Muscle of leg (tissue), 11 donors: ENCODE data around the gene SECISBP2L. TPM values are rescaled to one million over a fixed set of nuclear protein-coding genes. Genes with fewer than 3 reads are reported as not detected.
"Not testable (repeated sequence)": the region's sequence is repeated elsewhere in the genome, so short reads cannot be mapped to it uniquely, and the experiment has no call there.

Experiments
- DNase-seq: peaks from one replicate; pipeline ENCODE4 v3.0.0; 2013
- H3K27ac ChIP-seq: one replicate; pipeline ENCODE4 v1.5.1; 2013; ENCODE audit warnings: mild to moderate bottlenecking, low read length, control low read depth
- H3K27me3 ChIP-seq: one replicate; pipeline ENCODE4 v1.6.1; 2013; ENCODE audit warnings: low read length; ENCODE audit not compliant: control insufficient read depth, insufficient read depth
- H3K36me3 ChIP-seq: one replicate; pipeline ENCODE4 v1.6.1; 2013; ENCODE audit warnings: low read length; ENCODE audit not compliant: control insufficient read depth, insufficient read depth
- H3K4me1 ChIP-seq: one replicate; pipeline ENCODE4 v1.6.1; 2013; ENCODE audit warnings: low read length; ENCODE audit not compliant: control insufficient read depth, insufficient read depth
- H3K4me3 ChIP-seq: one replicate; pipeline ENCODE4 v1.5.1; 2013; ENCODE audit warnings: low read length, control low read depth
- H3K9me3 ChIP-seq: replicated peaks from 2 replicates; pipeline ENCODE4 v1.6.1; 2013; ENCODE audit warnings: low read depth, low read length; ENCODE audit not compliant: control insufficient read depth
- WGBS: methylation state at CpG from one replicate; pipeline ENCODE4 v1.1.5; 2013; ENCODE audit warnings: missing lambda C conversion rate; ENCODE audit not compliant: insufficient coverage; 5-methylcytosine and 5-hydroxymethylcytosine counted together
- polyA plus RNA-seq, 8 donors: library from polyadenylated mRNA; unstranded; fragments of 120-200 nt; gene quantifications; one replicate each; pipeline versions ENCODE4 v1.2.1 to v1.2.3, GENCODE V29; 2013; ENCODE audit warnings: inconsistent platforms in 1 of 8, low replicate concordance in 1 of 8; ENCODE audit not compliant: insufficient read length in 8 of 8, insufficient read depth in 1 of 8
- total RNA-seq: library from RNA; stranded (reverse); fragments of 120-200 nt; gene quantifications from one replicate; pipeline ENCODE4 v1.2.4, GENCODE V29; 2013

The SECISBP2L gene
- total and polyA plus RNA-seq, 9 donors, result 18.3 to 35.2 (median 24.2) TPM

- no peaks in the 10 kb centered on the region for H3K9me3 ChIP-seq
- peaks cover 4% of the 10 kb centered on the region for H3K27me3 ChIP-seq
- no peak overlapping the region for H3K4me3 ChIP-seq
- WGBS, result 80% methylated on average over 4 of the region's 7 CpGs
- H3K4me1 ChIP-seq, result peaks cover 6% of the 10 kb centered on the region
- DNase-seq, result peak; percentile 63
- peaks cover 7% of the 10 kb centered on the region for H3K36me3 ChIP-seq
- H3K27ac ChIP-seq, result peak overlapping the region; percentile 72
These were observed 62.1 kb downstream of the SECISBP2L start for GRCh38 chr15:48984021-48984710.

- H3K4me3 ChIP-seq, result no peak overlapping the region
- H3K36me3 ChIP-seq, result peaks cover 6% of the 10 kb centered on the region
- H3K27ac ChIP-seq, result no peak overlapping the region
- WGBS, result 91% methylated on average over 3 of the region's 5 CpGs
- H3K27me3 ChIP-seq, result peaks cover 4% of the 10 kb centered on the region
- H3K4me1 ChIP-seq, result peaks cover 6% of the 10 kb centered on the region
- DNase-seq, result no peak
- H3K9me3 ChIP-seq, result no peaks in the 10 kb centered on the region
These were observed 62.9 kb downstream of the SECISBP2L start for GRCh38 chr15:48983300-48983699.

DNA sequence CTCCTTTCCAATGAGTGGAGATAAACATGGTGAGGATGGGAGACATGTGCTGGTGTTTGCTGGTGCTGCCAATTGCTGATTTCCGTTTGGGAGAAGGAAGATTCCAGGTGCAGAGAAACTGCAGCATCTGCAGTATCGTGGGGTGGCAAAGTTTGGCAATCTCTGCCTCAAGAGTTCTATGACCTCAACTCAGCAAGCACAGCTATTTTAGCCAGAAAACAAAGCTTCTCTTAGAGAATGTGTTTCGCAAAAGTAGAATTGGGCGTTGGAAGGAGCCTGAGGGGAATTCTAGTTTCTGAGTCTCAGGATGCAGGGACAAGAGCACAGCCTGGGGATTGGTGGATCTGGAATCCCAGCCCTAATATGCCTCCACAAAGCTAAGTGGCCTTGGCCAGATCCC lies 64.3 kb downstream of the SECISBP2L start:
- Histone ChIP-seq H3K27ac (no peak overlapping the region), H3K36me3 (no peaks in the 10 kb centered on the region), H3K9me3 (no peaks in the 10 kb centered on the region), H3K4me3 (no peak overlapping the region), H3K4me1 (peaks cover 6% of the 10 kb centered on the region), H3K27me3 (peaks cover 4% of the 10 kb centered on the region)
- no peak for DNase-seq
- 40% methylated on average over 2 of the region's 4 CpGs for WGBS

DNA sequence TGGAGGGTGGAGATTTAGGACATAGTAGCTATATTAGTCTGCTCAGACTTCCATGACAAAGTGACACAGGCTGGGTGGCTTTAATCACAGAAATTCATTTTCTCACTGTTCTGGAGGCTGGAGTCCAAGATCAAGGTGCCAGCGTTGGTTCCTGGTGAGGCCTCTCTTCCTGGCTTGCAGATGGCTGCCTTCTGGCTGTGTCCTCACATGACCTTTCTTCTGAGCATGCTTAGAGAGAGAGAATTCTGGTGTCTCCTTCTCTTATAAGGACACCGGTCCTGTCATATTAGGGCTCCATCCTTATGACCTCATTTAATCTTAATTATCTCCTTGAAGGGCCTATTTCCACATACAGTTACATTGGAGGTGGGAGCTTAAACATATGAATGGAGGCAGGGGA lies 67.6 kb downstream of the SECISBP2L start:
- Histone ChIP-seq H3K9me3 (no peaks in the 10 kb centered on the region), H3K4me3 (no peak overlapping the region), H3K27me3 (peaks cover 6% of the 10 kb centered on the region), H3K36me3 (no peaks in the 10 kb centered on the region), H3K4me1 (peaks cover 4% of the 10 kb centered on the region), H3K27ac (no peak overlapping the region)
- WGBS, result 67% methylated on average over 1 of the region's 2 CpGs
- DNase-seq, result no peak

- WGBS, result 60% methylated on average over 8 of the region's 17 CpGs
These were observed 69.7 kb downstream of the SECISBP2L start for GRCh38 chr15:48976444-48977088.

DNA sequence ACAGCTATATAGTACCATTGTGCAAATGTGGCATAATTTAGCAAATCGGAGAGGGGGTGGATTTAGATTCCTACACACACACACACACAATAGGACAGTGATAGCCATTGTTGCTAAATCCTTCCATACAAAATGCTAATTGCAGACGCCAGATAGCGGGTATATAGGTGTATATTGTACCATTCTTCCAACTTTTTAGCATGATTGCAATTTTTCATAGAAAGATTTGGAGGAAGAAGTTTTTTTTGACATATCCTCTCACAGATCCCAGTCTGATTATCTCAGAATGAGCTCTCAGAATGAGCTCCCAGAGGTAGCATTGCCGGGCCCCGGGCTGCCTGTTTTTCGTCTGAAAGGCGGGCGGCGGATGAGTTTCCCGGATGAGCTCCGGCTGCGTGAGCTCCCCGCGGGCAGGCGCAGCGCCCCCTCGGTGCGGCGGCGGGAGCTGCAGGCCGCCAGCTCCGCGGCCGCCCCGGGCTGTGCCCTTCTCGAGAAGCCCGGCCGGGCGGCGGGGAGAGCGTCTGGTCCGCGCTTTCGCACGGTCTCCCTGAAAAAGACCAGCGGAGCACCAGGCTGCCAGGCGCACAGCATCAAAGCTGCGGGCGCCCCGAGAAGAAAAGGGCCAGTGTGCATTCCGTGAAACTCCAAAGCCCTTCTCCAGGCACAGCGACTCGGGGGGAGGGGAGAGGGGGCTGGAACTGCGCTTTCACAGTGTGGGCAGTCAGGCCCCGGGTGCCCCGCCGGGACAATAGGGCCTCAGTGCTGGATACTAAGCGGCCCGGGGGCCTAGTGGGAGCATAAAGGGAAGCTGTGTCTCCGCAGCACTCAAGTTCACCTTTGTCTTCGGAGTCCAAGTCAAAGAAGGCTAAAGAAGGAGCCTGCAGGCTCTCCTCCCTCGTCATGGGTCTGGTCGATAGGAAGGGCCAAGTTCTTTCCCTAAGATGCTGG lies 70.5 kb downstream of the SECISBP2L start:
- Histone ChIP-seq H3K4me3 (peak overlapping the region; percentile 46), H3K4me1 (peaks cover 4% of the 10 kb centered on the region), H3K27ac (peak overlapping the region; percentile 75), H3K9me3 (no peaks in the 10 kb centered on the region), H3K36me3 (no peaks in the 10 kb centered on the region), H3K27me3 (peaks cover 2% of the 10 kb centered on the region)
- 2% methylated on average over 48 of the region's 53 CpGs for WGBS
- peak; percentile 91 for DNase-seq

More at GRCh38 chr15:48976444-48977088, 69.7 kb downstream of the SECISBP2L start:
- no peaks in the 10 kb centered on the region for H3K36me3 ChIP-seq
- peaks cover 2% of the 10 kb centered on the region for H3K27me3 ChIP-seq
- no peak for DNase-seq
- H3K4me3 ChIP-seq, result peak overlapping the region; percentile 46
- H3K27ac ChIP-seq, result peak overlapping the region; percentile 75
- H3K9me3 ChIP-seq, result no peaks in the 10 kb centered on the region
- peaks cover 4% of the 10 kb centered on the region for H3K4me1 ChIP-seq

DNA sequence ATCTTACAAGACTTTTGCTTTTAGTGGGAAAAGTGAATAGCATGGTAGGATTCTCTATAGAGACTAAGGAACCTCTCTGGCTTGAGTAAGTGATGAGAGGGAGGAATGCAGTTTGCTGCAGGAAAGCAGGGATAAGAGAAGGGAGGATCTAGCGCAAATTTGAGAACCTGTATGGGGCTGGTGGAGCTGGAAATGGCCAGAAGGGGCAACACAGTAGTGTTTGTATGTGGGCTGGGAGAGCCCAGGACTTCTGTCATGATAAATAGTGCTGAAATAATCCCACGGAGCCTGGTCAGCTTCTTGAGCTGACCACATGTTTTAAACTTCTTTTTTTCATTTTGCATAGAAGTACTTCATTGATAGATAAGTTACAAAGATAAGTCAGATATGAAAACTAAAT lies 71.4 kb downstream of the SECISBP2L start:
- DNase-seq, result no peak
- WGBS, result 83% methylated on average over 1 of the region's 2 CpGs
- H3K4me1 ChIP-seq, result peaks cover 4% of the 10 kb centered on the region
- no peaks in the 10 kb centered on the region for H3K9me3 ChIP-seq
- no peak overlapping the region for H3K4me3 ChIP-seq
- no peak overlapping the region for H3K27ac ChIP-seq
- H3K36me3 ChIP-seq, result no peaks in the 10 kb centered on the region
- H3K27me3 ChIP-seq, result peaks cover 2% of the 10 kb centered on the region

DNA sequence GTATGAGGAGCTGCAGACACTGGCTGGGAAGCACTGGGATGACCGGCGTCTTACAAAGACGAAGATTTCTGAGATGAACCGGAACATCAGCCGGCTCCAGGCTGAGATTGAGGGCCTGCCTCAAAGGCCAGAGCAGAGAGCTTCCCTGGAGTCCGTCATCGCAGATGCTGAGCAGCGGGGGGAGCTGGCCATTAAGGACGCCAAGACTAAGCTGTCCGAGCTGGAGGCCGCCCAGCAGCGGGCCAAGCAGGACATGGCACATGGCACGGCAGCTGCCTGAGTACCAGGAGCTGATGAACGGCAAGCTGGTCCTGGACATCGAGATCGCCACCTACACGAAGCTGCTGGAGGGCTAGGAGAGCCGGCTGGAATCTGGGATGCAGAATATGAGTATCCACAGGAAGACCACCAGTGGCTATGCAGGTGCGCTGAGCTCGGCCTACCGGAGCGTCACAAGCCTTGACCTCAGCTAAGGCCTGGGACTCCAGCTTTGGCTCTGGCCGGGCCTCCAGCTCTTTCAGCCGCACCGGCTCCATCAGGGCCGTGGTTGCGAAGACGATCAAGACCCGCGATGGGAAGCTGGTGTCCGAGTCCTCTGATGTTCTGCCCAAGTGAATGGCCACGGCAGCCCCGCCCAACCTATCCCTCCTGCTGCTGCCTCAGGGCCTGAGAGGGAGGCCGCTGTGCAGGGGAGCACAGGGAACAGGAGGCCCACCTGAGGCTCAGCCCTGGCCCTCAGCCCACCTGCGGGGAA lies 73.3 kb downstream of the SECISBP2L start:
- Histone ChIP-seq H3K4me3 (no peak overlapping the region), H3K9me3 (no peaks in the 10 kb centered on the region), H3K36me3 (no peaks in the 10 kb centered on the region), H3K27me3 (peaks cover 2% of the 10 kb centered on the region), H3K27ac (no peak overlapping the region), H3K4me1 (peaks cover 4% of the 10 kb centered on the region)
- WGBS, result 91% methylated on average over 34 of the region's 35 CpGs
- no peak for DNase-seq

DNA sequence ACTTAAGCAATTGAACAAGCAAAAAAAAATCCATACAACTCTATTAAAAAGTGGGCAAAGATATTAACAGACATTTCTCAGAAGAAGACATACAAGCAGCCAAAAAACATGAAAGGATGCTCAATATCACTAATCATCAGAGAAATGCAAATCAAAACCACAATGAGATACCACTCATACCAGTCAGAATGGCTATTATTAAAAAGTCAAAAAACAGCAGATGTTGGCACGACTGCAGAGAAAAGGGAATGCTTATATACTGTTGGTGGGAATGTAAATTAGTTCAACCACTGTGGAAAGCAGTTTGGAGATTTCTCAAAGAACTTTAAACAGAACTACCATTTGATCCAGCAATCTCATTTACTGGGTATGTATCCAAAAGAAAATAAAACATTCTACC lies 75.3 kb downstream of the SECISBP2L start:
- H3K4me3 ChIP-seq, result not testable (repeated sequence)
- whole genome bisulfite sequencing, result no CpG with 5 or more reads among the region's 1 CpG

More for the DNA sequence above, 75.3 kb downstream of the SECISBP2L start:
- not testable (repeated sequence) for DNase-seq, H3K4me1 ChIP-seq, H3K9me3 ChIP-seq, H3K36me3 ChIP-seq, H3K27me3 ChIP-seq, H3K27ac ChIP-seq
